Aorta (tissue), 5 donors: ENCODE measurements around the gene HELT. TPM values are rescaled to one million over a fixed set of nuclear protein-coding genes. Genes with fewer than 3 reads are reported as not detected.
"Not testable (repeated sequence)": the region's sequence is repeated elsewhere in the genome, so short reads cannot be mapped to it uniquely, and the experiment has no call there.

Experiments used
- ATAC-seq: fragments of 200-7000 bp; cut with Tn5 transposase; one replicate; pipeline ENCODE4 v1.9.1; 2022; ENCODE audit warnings: moderate library complexity; ENCODE audit not compliant: low FRiP score
- DNase-seq, 2 donors: peaks; one replicate each; pipeline ENCODE4 v3.0.0-alpha.2; 2020
- H3K27ac ChIP-seq, 2 donors: one replicate each; pipeline ENCODE4 v1.5.1; 2013; ENCODE audit warnings: low read length in 2 of 2, mild to moderate bottlenecking in 2 of 2, moderate library complexity in 2 of 2, control low read depth in 1 of 2, inconsistent platforms in 1 of 2, low read depth in 1 of 2
- H3K27me3 ChIP-seq, 2 donors: one replicate each; pipeline ENCODE4 v1.6.1; 2013; ENCODE audit warnings: control low read depth in 1 of 2, low read length in 1 of 2, mild to moderate bottlenecking in 1 of 2, moderate library complexity in 1 of 2; ENCODE audit not compliant: insufficient read depth in 2 of 2, control insufficient read depth in 1 of 2
- H3K36me3 ChIP-seq, 2 donors: one replicate each; pipeline ENCODE4 v1.6.1; 2013; ENCODE audit warnings: control low read depth in 1 of 2, low read length in 1 of 2, mild to moderate bottlenecking in 1 of 2; ENCODE audit not compliant: insufficient read depth in 2 of 2, control insufficient read depth in 1 of 2
- H3K4me1 ChIP-seq, 2 donors: one replicate each; pipeline ENCODE4 v1.6.1; 2013; ENCODE audit warnings: low read length in 2 of 2, control low read depth in 1 of 2, mild to moderate bottlenecking in 1 of 2, moderate library complexity in 1 of 2; ENCODE audit not compliant: insufficient read depth in 2 of 2, control insufficient read depth in 1 of 2
- H3K4me3 ChIP-seq, 2 donors: one replicate each; pipeline ENCODE4 v1.5.1; 2013; ENCODE audit warnings: low read length in 2 of 2, control low read depth in 1 of 2, mild to moderate bottlenecking in 1 of 2
- H3K9me3 ChIP-seq: one replicate; pipeline ENCODE4 v1.6.1; 2013; ENCODE audit warnings: mild to moderate bottlenecking, low read length; ENCODE audit not compliant: control insufficient read depth
- WGBS, 2 donors: extraction: QIAGEN DNeasy Blood & Tissue Kit; methylation state at CpG; one replicate each; pipeline ENCODE4 v1.1.7; 2013; 5-methylcytosine and 5-hydroxymethylcytosine counted together
- intact Hi-C, 2 donors: fragments of 100-400 bp; cut with DNase I; formaldehyde crosslinking; loops; one replicate each; pipeline versions ENCODE4 v1.14.2 to v1.15.0; 2022
- polyA plus RNA-seq, 2 donors: library from polyadenylated mRNA; stranded (reverse); fragments of 200-250 nt; gene quantifications; one replicate each; pipeline ENCODE4 v1.2.3, GENCODE V29; 2013
- total RNA-seq, 2 donors: library from RNA; stranded (reverse); fragmentation: NEBNext Ultra II Directional; extraction: Animal tissue kit (Norgen Biotek cat#: 25700); gene quantifications; one replicate each; pipeline ENCODE4 v1.2.1, GENCODE V29; 2021
- donor health status: healthy with polysubstance abuse.
- donor health status: Bipolar disorder and iron deficiency.
- donor health status: DM: no; HTN: no; CAD: no.
- donor health status: DM: no; HTN: no; CAD: no.
- donor health status: DM: yes; HTN: yes; CAD: no.

HELT gene
- total and polyA plus RNA-seq, 4 donors: not detected

DNA sequence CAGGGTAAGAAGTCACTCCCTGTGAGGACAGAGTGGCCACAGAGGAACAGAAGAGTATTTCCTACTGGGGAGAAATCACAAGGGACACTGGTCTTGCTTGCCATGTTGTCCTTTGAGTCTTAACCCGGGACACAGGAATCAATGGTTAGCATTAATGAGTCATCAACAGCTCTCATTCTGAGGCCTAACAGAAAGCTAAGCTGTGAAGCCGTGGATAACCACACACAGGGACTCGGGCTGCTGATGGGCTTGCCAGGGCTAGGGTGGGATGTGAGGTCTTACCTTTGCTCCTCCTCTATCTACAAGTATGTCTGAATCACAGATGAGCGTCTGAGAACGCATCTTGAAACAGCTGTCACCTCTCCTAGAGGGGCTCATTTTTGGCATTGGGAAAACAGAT is 22.2 kb downstream of the HELT start:
- no peaks in the 10 kb centered on the region for H3K36me3 ChIP-seq
- no peak overlapping the region for H3K27ac ChIP-seq
- intact Hi-C loops: loop anchor here (2.0 to 5.0 kb wide), 3 partner anchors 54 to 142 kb away; no protein-coding TSS in a partner anchor
- H3K27me3 ChIP-seq: no peaks in the 10 kb centered on the region
- no peaks in the 10 kb centered on the region for H3K4me1 ChIP-seq
- 79 to 80% methylated on average over 5 of the region's 5 CpGs for WGBS, 2 donors
- no peak overlapping the region for H3K4me3 ChIP-seq
- no peaks in the 10 kb centered on the region for H3K9me3 ChIP-seq
- DNase-seq (no peak), ATAC-seq (no peak)

DNA sequence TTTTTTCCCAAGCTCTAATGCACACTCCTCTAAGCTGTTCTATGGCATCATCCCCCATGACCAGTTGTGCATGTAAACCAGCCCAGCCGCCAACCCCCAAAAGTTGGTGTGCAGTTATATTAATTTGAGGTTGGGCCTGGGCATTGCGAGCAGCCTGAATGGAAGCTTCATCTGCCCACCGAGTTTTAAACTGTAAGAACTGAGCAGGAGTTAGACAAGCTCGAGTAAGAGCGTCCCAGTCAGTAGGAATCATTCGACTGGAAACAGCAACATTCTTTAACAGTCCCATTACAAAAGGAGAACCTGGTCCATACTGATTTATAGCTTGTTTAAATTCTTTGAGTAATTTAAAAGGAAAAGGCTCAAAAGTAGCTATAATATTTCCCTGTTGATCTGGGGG is 32.0 kb downstream of the HELT start:
- H3K4me1 ChIP-seq, H3K9me3 ChIP-seq, ATAC-seq, H3K27ac ChIP-seq, H3K4me3 ChIP-seq, DNase-seq, H3K36me3 ChIP-seq, H3K27me3 ChIP-seq, intact Hi-C loops: not testable (repeated sequence)
- 78 to 85% methylated on average over 6 of the region's 6 CpGs for WGBS, 2 donors

DNA sequence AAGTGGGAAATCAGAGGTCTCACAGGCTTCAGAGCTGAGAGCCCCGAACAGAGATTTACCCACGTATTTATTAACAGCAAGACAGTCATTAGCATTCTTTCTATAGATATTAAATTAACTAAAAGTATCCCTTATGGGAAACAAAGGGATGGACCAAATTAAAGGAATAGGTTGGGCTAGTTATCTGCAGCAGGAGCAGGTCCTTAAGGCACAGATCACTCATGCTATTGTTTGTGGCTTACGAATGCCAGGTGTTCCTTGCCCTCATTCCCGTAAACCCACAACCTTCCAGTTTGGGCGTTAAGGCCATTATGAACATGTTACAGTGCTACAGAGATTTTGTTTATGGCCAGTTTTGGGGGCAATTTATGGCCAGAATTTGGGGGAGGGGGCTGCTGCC is 33.0 kb downstream of the HELT start:
- H3K36me3 ChIP-seq, ATAC-seq, H3K27ac ChIP-seq, H3K4me3 ChIP-seq, DNase-seq, intact Hi-C loops, H3K9me3 ChIP-seq, H3K27me3 ChIP-seq, H3K4me1 ChIP-seq: not testable (repeated sequence)
- 97 to 100% methylated on average over 5 of the region's 5 CpGs for WGBS, 2 donors

DNA sequence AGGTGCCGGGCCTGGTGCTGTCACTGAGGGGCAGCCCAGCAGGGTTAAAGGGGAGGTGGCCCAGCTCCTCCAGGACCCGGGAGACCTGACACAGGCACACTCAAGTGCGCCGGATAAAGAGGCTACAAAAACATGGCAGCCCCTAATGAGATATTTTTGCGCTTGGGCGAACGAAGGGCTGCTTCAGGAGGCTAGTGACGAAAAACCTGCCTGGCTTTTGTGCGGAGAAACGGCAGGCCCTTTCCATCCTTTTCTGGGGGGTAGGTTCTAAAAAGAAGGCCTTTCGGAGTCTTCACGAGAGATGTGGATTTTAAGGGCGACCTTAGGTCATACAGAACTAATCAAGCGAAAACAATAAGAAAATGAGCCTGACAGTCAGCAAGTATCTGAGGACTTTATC is 35.5 kb downstream of the HELT start:
- DNase-seq (no peak), ATAC-seq (no peak)
- no peaks in the 10 kb centered on the region for H3K4me1 ChIP-seq
- H3K27me3 ChIP-seq: no peaks in the 10 kb centered on the region
- WGBS, 2 donors: 98 to 99% methylated on average over 14 of the region's 14 CpGs
- no peaks in the 10 kb centered on the region for H3K36me3 ChIP-seq
- H3K27ac ChIP-seq: no peak overlapping the region
- intact Hi-C loops: no loop called here
- H3K4me3 ChIP-seq: no peak overlapping the region
- H3K9me3 ChIP-seq: no peaks in the 10 kb centered on the region

DNA sequence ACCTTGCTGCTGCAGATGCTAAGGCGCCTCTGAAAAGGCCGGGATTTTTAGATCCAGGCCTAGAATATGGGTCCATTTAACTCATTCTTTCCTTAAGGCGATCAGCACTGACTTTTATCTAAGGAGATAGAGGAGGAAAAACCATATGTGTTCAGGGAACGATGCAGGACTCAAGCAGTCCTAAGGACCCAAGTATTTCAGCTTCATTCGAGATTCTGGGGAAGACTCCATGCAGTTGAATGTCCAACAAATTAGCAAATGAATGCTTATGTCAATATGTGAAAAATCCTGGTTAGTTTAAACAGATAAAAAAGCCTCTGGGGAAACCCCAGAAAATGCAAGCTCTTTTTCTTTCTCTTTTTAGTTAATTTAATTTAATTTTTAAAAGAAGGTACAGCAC is 36.0 kb downstream of the HELT start:
- Histone ChIP-seq H3K36me3 (no peaks in the 10 kb centered on the region), H3K27ac (no peak overlapping the region), H3K4me3 (no peak overlapping the region), H3K9me3 (no peaks in the 10 kb centered on the region), H3K4me1 (no peaks in the 10 kb centered on the region), H3K27me3 (no peaks in the 10 kb centered on the region)
- 81 to 84% methylated on average over 5 of the region's 5 CpGs for WGBS, 2 donors
- DNase-seq (no peak), ATAC-seq (no peak)
- intact Hi-C loops: no loop called here

DNA sequence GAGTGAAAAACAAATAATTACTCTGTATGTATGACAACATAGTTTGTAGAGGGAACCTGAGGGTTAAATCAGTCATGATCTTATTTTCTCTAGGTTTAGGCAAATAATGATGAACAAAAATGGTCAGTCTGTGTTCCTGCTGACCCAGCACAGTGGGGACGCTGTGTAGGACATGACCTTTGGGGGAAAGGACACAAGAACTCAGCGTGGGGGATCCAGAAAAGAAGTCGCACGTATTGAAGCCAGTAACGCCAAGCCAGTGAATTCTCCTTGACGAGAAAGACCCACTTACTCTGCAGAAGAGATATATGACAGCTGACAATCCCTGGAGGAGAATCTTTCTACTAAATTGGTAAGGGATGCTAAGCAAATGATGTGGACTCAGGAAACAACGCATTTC is 36.6 kb downstream of the HELT start:
- no peak for ATAC-seq
- Histone ChIP-seq H3K36me3 (no peaks in the 10 kb centered on the region), H3K4me1 (no peaks in the 10 kb centered on the region), H3K9me3 (no peaks in the 10 kb centered on the region), H3K27me3 (no peaks in the 10 kb centered on the region), H3K27ac (no peak overlapping the region), H3K4me3 (no peak overlapping the region)
- DNase-seq: no peak
- 92 to 93% methylated on average over 7 of the region's 7 CpGs for WGBS, 2 donors
- intact Hi-C loops: no loop called here

DNA sequence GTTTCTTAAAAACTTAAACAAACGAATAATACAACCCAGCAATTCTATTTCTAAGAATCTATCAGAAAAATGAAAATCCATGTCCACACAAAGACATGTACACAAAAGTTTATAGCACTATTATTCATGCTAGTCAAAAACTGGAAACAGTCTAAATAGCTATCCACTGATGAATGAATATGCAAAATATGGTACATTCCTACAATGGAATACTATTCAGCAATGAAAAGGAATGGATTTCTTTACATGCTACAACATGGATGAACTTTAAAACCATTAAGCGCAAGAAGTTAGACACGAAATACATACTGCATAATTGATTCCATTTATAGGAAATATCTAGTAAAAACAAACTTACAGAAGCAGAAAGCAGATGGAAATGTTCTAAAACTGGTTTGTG is 43.3 kb downstream of the HELT start:
- intact Hi-C loops: no loop called here

DNA sequence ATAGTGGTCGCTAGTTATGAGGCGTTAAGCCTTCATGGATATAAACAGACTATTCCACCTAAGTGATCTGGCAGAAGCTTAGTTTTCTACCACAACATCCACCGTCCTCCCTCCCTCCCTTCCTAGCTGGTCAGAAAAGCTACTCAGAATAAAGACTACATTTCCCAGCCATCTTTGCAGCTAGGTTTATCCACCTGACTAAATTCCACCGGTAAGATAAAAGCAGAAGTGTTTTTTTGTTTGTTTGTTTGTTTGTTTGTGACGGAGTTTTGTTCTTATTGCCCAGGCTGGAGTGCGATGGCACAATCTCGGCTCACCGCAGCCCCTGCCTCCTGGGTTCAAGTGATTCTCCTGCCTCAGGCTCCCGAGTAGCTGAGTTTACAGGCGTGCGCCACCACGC is 44.3 kb downstream of the HELT start:
- H3K36me3 ChIP-seq: no peaks in the 10 kb centered on the region
- H3K4me3 ChIP-seq: no peak overlapping the region
- no peak overlapping the region for H3K27ac ChIP-seq
- no peaks in the 10 kb centered on the region for H3K27me3 ChIP-seq
- DNase-seq (no peak), ATAC-seq (no peak)
- WGBS, 2 donors: 92 to 93% methylated on average over 12 of the region's 12 CpGs
- H3K4me1 ChIP-seq: no peaks in the 10 kb centered on the region
- intact Hi-C loops: no loop called here
- H3K9me3 ChIP-seq: no peaks in the 10 kb centered on the region

More for the DNA sequence above, 43.3 kb downstream of the HELT start:
- no peak for ATAC-seq
- DNase-seq: no peak
- H3K27ac ChIP-seq: no peak overlapping the region
- WGBS, 2 donors: 75 to 84% methylated on average over 3 of the region's 3 CpGs
- H3K4me3 ChIP-seq: no peak overlapping the region
- no peaks in the 10 kb centered on the region for H3K4me1 ChIP-seq
- no peaks in the 10 kb centered on the region for H3K27me3 ChIP-seq
- no peaks in the 10 kb centered on the region for H3K9me3 ChIP-seq
- no peaks in the 10 kb centered on the region for H3K36me3 ChIP-seq

DNA sequence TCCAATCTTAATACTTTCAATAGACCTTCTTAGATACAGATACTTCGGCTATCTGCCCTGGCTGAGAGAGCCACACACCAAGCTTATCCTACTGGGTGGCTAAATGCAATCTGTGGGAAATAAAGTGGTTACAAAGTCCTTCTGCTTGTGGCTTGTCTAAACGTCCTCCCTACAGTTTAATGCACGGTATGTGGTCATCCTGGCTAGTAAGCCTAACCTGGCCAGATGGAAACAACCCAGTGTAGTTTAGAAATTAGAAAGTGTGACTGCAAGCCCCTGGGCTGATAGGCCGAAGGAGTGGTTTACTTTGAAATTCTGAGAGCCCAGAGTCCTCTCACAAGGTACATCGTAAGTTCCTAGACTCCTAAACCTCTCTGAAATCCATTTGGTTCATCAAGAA is 47.9 kb downstream of the HELT start:
- intact Hi-C loops: no loop called here
- 84 to 89% methylated on average over 5 of the region's 5 CpGs for WGBS, 2 donors
- ATAC-seq (no peak), DNase-seq (no peak)
- Histone ChIP-seq H3K9me3 (no peaks in the 10 kb centered on the region), H3K27me3 (no peaks in the 10 kb centered on the region), H3K36me3 (no peaks in the 10 kb centered on the region), H3K4me1 (no peaks in the 10 kb centered on the region), H3K4me3 (no peak overlapping the region), H3K27ac (no peak overlapping the region)
